ENCODE results near the gene IDH3A.

- TF ChIP-seq CTCF (IDR thresholded peaks at IDR 0.05; ENCODE audit: insufficient read depth, low read length, poor library complexity, severe bottlenecking) = no peak
- TF ChIP-seq EZH2phosphoT487 (conservative IDR thresholded peaks at IDR 0.05; ENCODE audit: low read length) = no peak
Measured at GRCh38 chr15:78220713-78221112, 71.6 kb downstream of the IDH3A start.
